HCT116 (cell line): ENCODE data around the gene SYNPR. TPM values are rescaled to one million over a fixed set of nuclear protein-coding genes. Genes with fewer than 3 reads are reported as not detected.

Source experiments
- ATAC-seq: fragments of 200-7000 bp; cut with Tn5 transposase; 2 replicates; pipeline ENCODE4 v1.9.1; 2020; ENCODE audit warnings: mild to moderate bottlenecking, moderate library complexity
- BruUV-seq: library from RNA; stranded (reverse); fragments of 400-500 nt; replicated peaks from 2 replicates; lab custom pipeline; 2021; lab: Mats Ljungman, UMichigan
- CTCF ChIA-PET: fragments of 300-600 bp; sonication (Branson Sonifier 250); formaldehyde crosslinking; loops from one replicate; lab custom pipeline; 2021; ENCODE audit warnings: antibody characterized with exemption; lab: Charles Lee
- POLR2A ChIA-PET: fragments of 300-600, 350-600 bp; sonication (Branson Sonifier 250); formaldehyde crosslinking; loops from one replicate; lab custom pipeline; 2021; ENCODE audit warnings: antibody characterized with exemption; lab: Charles Lee
- RAD21 ChIA-PET, 2 experiments: fragments of 300-600 bp; sonication (Branson Sonifier 250); formaldehyde crosslinking; loops; one replicate each; lab custom pipeline; 2023; ENCODE audit warnings: low total read pairs in 2 of 2; ENCODE audit not compliant: uncharacterized antibody in 2 of 2, unreplicated experiment in 2 of 2, low non-redundant PET in 1 of 2; lab: Charles Lee
- DNase-seq: peaks from one replicate; pipeline ENCODE4 v3.0.0-alpha.2; 2010; ENCODE audit warnings: low read depth, low spot score
- H2AFZ ChIP-seq: fragments of 200-600 bp; shearing (Covaris generic), sonication (generic); 2 replicates; pipeline ENCODE4 v1.6.1; 2017; ENCODE audit warnings: low read depth, mixed run types, mixed read lengths, antibody characterized with exemption, low read length; ENCODE audit not compliant: poor library complexity, severe bottlenecking
- H3K27ac ChIP-seq: 2 replicates; pipeline ENCODE4 v1.5.1; 2012; ENCODE audit warnings: low read depth, low read length
- H3K27me3 ChIP-seq: fragments of 200-600 bp; sonication (generic); 2 replicates; pipeline ENCODE4 v1.6.1; 2016; ENCODE audit warnings: mixed run types, low read length, mixed read lengths; ENCODE audit not compliant: insufficient read depth
- H3K36me3 ChIP-seq, 2 experiments: fragments of 200-500 bp in 1 of 2; fragments of 200-600 bp in 1 of 2; sonication (Bioruptor generic) in 1 of 2; sonication (generic) in 1 of 2; 2 replicates each; pipeline versions ENCODE4 v1.5.1 to v1.6.1; 2014 to 2016; ENCODE audit warnings: low read length in 2 of 2, inconsistent platforms in 1 of 2, mixed read lengths in 1 of 2, mixed run types in 1 of 2; ENCODE audit not compliant: insufficient read depth in 2 of 2, control insufficient read depth in 1 of 2
- H3K4me1 ChIP-seq, 2 experiments: fragments of 200-600 bp in 1 of 2; sonication (generic) in 1 of 2; 2 replicates each; pipeline versions ENCODE4 v1.5.1 to v1.6.1; 2012 to 2017; ENCODE audit warnings: low read length in 2 of 2, inconsistent platforms in 1 of 2, mild to moderate bottlenecking in 1 of 2, mixed read lengths in 1 of 2, mixed run types in 1 of 2, moderate library complexity in 1 of 2; ENCODE audit not compliant: insufficient read depth in 2 of 2, control insufficient read depth in 1 of 2
- H3K4me2 ChIP-seq: fragments of 200-600 bp; sonication (generic); 2 replicates; pipeline ENCODE4 v1.6.1; 2017; ENCODE audit warnings: mixed run types, low read length, mixed read lengths
- H3K4me3 ChIP-seq, 2 experiments: fragments of 200-600 bp in 1 of 2; sonication (generic) in 1 of 2; replicated peaks in 1 of 2; 2 replicates each; pipeline ENCODE4 v1.5.1; 2011 to 2016; ENCODE audit warnings: low read length in 2 of 2, control low read depth in 1 of 2, low read depth in 1 of 2, mild to moderate bottlenecking in 1 of 2, mixed read lengths in 1 of 2, mixed run types in 1 of 2
- H3K79me2 ChIP-seq: fragments of 200-600 bp; sonication (generic); 2 replicates; pipeline ENCODE4 v1.6.1; 2017; ENCODE audit warnings: mild to moderate bottlenecking, mixed run types, low read length, moderate library complexity, mixed read lengths; ENCODE audit not compliant: insufficient read depth
- H3K9ac ChIP-seq: fragments of 200-600 bp; sonication (generic); 2 replicates; pipeline ENCODE4 v1.6.1; 2016; ENCODE audit warnings: low read length, mixed read lengths
- H3K9me2 ChIP-seq: fragments of 200-600 bp; sonication (generic), shearing (Covaris generic); 2 replicates; pipeline ENCODE4 v1.6.1; 2017; ENCODE audit warnings: mixed run types, mild to moderate bottlenecking, moderate library complexity; ENCODE audit not compliant: insufficient read depth
- H3K9me3 ChIP-seq, 2 experiments: fragments of 200-500 bp in 1 of 2; fragments of 200-600 bp in 1 of 2; sonication (Bioruptor generic) in 1 of 2; sonication (generic) in 1 of 2; 2 replicates each; pipeline ENCODE4 v1.6.1; 2014 to 2017; ENCODE audit warnings: low read length in 2 of 2, mixed read lengths in 2 of 2, inconsistent platforms in 1 of 2, low read depth in 1 of 2, mild to moderate bottlenecking in 1 of 2, mixed run types in 1 of 2, moderate library complexity in 1 of 2; ENCODE audit not compliant: control insufficient read depth in 1 of 2, insufficient read depth in 1 of 2
- H4K20me1 ChIP-seq: fragments of 200-600 bp; sonication (generic), shearing (Covaris generic); 2 replicates; pipeline ENCODE4 v1.6.1; 2017; ENCODE audit warnings: mixed run types, mild to moderate bottlenecking, moderate library complexity; ENCODE audit not compliant: insufficient read depth
- ATF3 ChIP-seq: IDR thresholded peaks from 2 replicates; pipeline ENCODE4 v1.6.1; 2012
- CBX3 ChIP-seq: IDR thresholded peaks from 2 replicates; pipeline ENCODE4 v1.6.1; 2012; ENCODE audit warnings: low read depth
- CTCF ChIP-seq, 3 experiments: fragments of 200-600 bp in 1 of 3; sonication (generic) in 1 of 3; IDR thresholded peaks in 2 of 3; conservative IDR thresholded peaks in 1 of 3; 2 replicates each; pipeline ENCODE4 v1.5.1; 2012 to 2017; ENCODE audit warnings: low read depth in 2 of 3, low read length in 2 of 3, antibody characterized with exemption in 1 of 3, borderline replicate concordance in 1 of 3, control low read depth in 1 of 3, mild to moderate bottlenecking in 1 of 3, mixed read lengths in 1 of 3, mixed run types in 1 of 3, moderate library complexity in 1 of 3; ENCODE audit not compliant: insufficient read depth in 1 of 3
- EGR1 ChIP-seq: IDR thresholded peaks from 2 replicates; pipeline ENCODE4 v1.6.1; 2012; ENCODE audit warnings: low read depth
- ELF1 ChIP-seq: IDR thresholded peaks from 2 replicates; pipeline ENCODE4 v1.6.1; 2012; ENCODE audit warnings: low read depth, borderline replicate concordance
- EZH2 ChIP-seq: fragments of 200-600 bp; sonication (generic); IDR thresholded peaks from 2 replicates; pipeline ENCODE4 v1.6.1; 2017; ENCODE audit warnings: antibody characterized with exemption, mixed run types
- EZH2phosphoT487 ChIP-seq: fragments of 200-600 bp; IDR thresholded peaks from 2 replicates; pipeline ENCODE4 v1.6.1; 2018; ENCODE audit warnings: antibody characterized with exemption, borderline replicate concordance
- FOSL1 ChIP-seq: IDR thresholded peaks from 2 replicates; pipeline ENCODE4 v1.6.1; 2012; ENCODE audit warnings: low read depth
- JUND ChIP-seq: IDR thresholded peaks from 2 replicates; pipeline ENCODE4 v1.6.1; 2012
- MAX ChIP-seq: IDR thresholded peaks from 2 replicates; pipeline ENCODE4 v1.6.1; 2012
- POLR2A ChIP-seq: IDR thresholded peaks from 2 replicates; pipeline ENCODE4 v1.7.0; 2011; ENCODE audit warnings: borderline replicate concordance; ENCODE audit not compliant: insufficient read depth, insufficient read length; ENCODE audit errors: extremely low read depth
- POLR2AphosphoS5 ChIP-seq: IDR thresholded peaks from 2 replicates; pipeline ENCODE4 v1.6.1; 2011; ENCODE audit warnings: mild to moderate bottlenecking, low read depth, low read length, moderate library complexity
- RAD21 ChIP-seq: IDR thresholded peaks from 2 replicates; pipeline ENCODE4 v1.6.1; 2012; ENCODE audit warnings: low read depth, mild to moderate bottlenecking
- SIN3A ChIP-seq: IDR thresholded peaks from 2 replicates; pipeline ENCODE4 v1.6.1; 2012; ENCODE audit warnings: low read depth
- SP1 ChIP-seq: IDR thresholded peaks from 2 replicates; pipeline ENCODE4 v1.6.1; 2012; ENCODE audit warnings: low read depth
- SRF ChIP-seq: IDR thresholded peaks from 2 replicates; pipeline ENCODE4 v1.6.1; 2012; ENCODE audit warnings: low read depth
- TCF7L2 ChIP-seq: IDR thresholded peaks from 2 replicates; pipeline ENCODE4 v1.7.0; 2011; ENCODE audit warnings: borderline replicate concordance, inconsistent platforms; ENCODE audit not compliant: insufficient read depth, insufficient read length; ENCODE audit errors: extremely low read depth
- YY1 ChIP-seq: IDR thresholded peaks from 2 replicates; pipeline ENCODE4 v1.6.1; 2011; ENCODE audit warnings: low read length, low read depth, moderate library complexity, mild to moderate bottlenecking; ENCODE audit not compliant: insufficient replicate concordance; ENCODE audit errors: extremely low read depth
- ZBTB33 ChIP-seq: IDR thresholded peaks from 2 replicates; pipeline ENCODE4 v1.6.1; 2011; ENCODE audit warnings: mild to moderate bottlenecking, low read length, moderate library complexity; ENCODE audit not compliant: insufficient replicate concordance; ENCODE audit errors: extremely low read depth
- ZNF274 ChIP-seq: fragments of 200-500 bp; sonication (Bioruptor generic); IDR thresholded peaks from 2 replicates; pipeline ENCODE4 v1.6.1; 2014; ENCODE audit warnings: mild to moderate bottlenecking, low read depth, low read length, inconsistent platforms
- intact Hi-C: fragments of 100-400 bp; cut with micrococcal nuclease; formaldehyde crosslinking; loops from 2 replicates; pipeline ENCODE4 v1.10.0; 2022
- total RNA-seq: library from RNA; stranded (reverse); gene quantifications from one replicate; pipeline ENCODE4 v1.2.1, GENCODE V29; 2021; ENCODE audit not compliant: unreplicated experiment

SYNPR gene
- total RNA-seq, 1 experiment from 2014 or later: not detected

GRCh38 chr3:63304421-63304820 lies 26.3 kb downstream of the SYNPR start:
- H3K27ac ChIP-seq: no peak overlapping the region
- H3K4me3 ChIP-seq: no peak overlapping the region
- intact Hi-C loops: no loop called here
- H3K9me3 ChIP-seq: no peaks in the 10 kb centered on the region
- ChIA-PET RAD21 (no interaction called here), POLR2A (no interaction called here), CTCF (no interaction called here)
- DNase-seq (no peak), ATAC-seq (no peak)
- no peaks in the 10 kb centered on the region; the same call in 1 of the 2 replicates for H4K20me1 ChIP-seq
- H3K36me3 ChIP-seq: no peaks in the 10 kb centered on the region
- no peaks in the 10 kb centered on the region for H3K4me1 ChIP-seq
- no peak overlapping the region for H3K9ac ChIP-seq
- TF ChIP-seq ZNF274 (no peak), SP1 (no peak), CTCF (IDR thresholded peaks at IDR 0.05 in 2 of 3, conservative IDR thresholded peaks at IDR 0.05 in 1 of 3; ENCODE audit: borderline replicate concordance in 1 of 3, insufficient read depth in 1 of 3, low read depth in 2 of 3, low read length in 2 of 3) (no peak), JUND (no peak), ATF3 (no peak), SRF (no peak), RAD21 (no peak), CBX3 (no peak), POLR2A (no peak), FOSL1 (no peak), EZH2 (no peak), SIN3A (no peak), MAX (no peak), EGR1 (no peak), POLR2AphosphoS5 (no peak), EZH2phosphoT487 (no peak), ELF1 (no peak), YY1 (no peak), ZBTB33 (no peak), TCF7L2 (no peak)
- TF ChIP-seq, all 23 proteins: peak for 0
- H3K4me2 ChIP-seq: no peak overlapping the region
- no peaks in the 10 kb centered on the region for H3K9me2 ChIP-seq
- no TSS peak for BruUV-seq
- H3K27me3 ChIP-seq: 0 out of 2 replicates have a peak, but pooled peaks cover 3% of the 10 kb centered on the region
- no peak overlapping the region for H2AFZ ChIP-seq
- H3K79me2 ChIP-seq: no peaks in the 10 kb centered on the region
